ENCODE data around the gene CKS1B. TPM values are rescaled to one million over a fixed set of nuclear protein-coding genes. Genes with fewer than 3 reads are reported as not detected.
"Not testable (repeated sequence)": the region's sequence is repeated elsewhere in the genome, so short reads cannot be mapped to it uniquely, and the experiment has no call there.

CKS1B gene
- polyA plus RNA-seq, 1 donor from 2014 or later, result 29.0 TPM

GRCh38 chr1:154994591-154994990 lies 20.1 kb downstream of the CKS1B start:
- no peak overlapping the region for H3K4me2 ChIP-seq (ENCODE audit: low read length)
- H3F3A ChIP-seq (ENCODE audit: insufficient read depth, low read length, poor library complexity, severe bottlenecking), result peaks cover 3% of the 10 kb centered on the region
- no peak overlapping the region for H3K27ac ChIP-seq (ENCODE audit: low read length)
- H3K9ac ChIP-seq (ENCODE audit: low read length), result no peak overlapping the region
- TF ChIP-seq RAD21 (conservative IDR thresholded peaks at IDR 0.05) (no peak), SMC3 (conservative IDR thresholded peaks at IDR 0.05; ENCODE audit: poor library complexity) (no peak), CTCF (IDR thresholded peaks at IDR 0.05; ENCODE audit: poor library complexity, severe bottlenecking) (no peak), EP300 (conservative IDR thresholded peaks at IDR 0.05; ENCODE audit: poor library complexity, severe bottlenecking) (no peak), POLR2AphosphoS5 (IDR thresholded peaks at IDR 0.05) (no peak), TAF1 (IDR thresholded peaks at IDR 0.05; ENCODE audit: low read depth) (no peak), REST (IDR thresholded peaks at IDR 0.05; ENCODE audit: borderline replicate concordance) (no peak), MXI1 (conservative IDR thresholded peaks at IDR 0.05; ENCODE audit: poor library complexity, severe bottlenecking) (no peak), EZH2 (IDR thresholded peaks at IDR 0.05; ENCODE audit: borderline replicate concordance, insufficient read depth, low read length, poor library complexity, severe bottlenecking) (no peak)
- no peaks in the 10 kb centered on the region for H3K9me2 ChIP-seq (ENCODE audit: insufficient read depth, low read length)
- H3K4me3 ChIP-seq (ENCODE audit: low read length), result no peak overlapping the region
- H2AFZ ChIP-seq (ENCODE audit: low read depth, low read length), result no peak overlapping the region
- H3K27me3 ChIP-seq (ENCODE audit: insufficient read depth, low read depth, low read length), result no peaks in the 10 kb centered on the region
- no peaks in the 10 kb centered on the region for H3K9me3 ChIP-seq (ENCODE audit: low read length)
- no peaks in the 10 kb centered on the region for H3K36me3 ChIP-seq (ENCODE audit: insufficient read depth, low read length)
- H4K20me1 ChIP-seq (ENCODE audit: insufficient read depth), result no peaks in the 10 kb centered on the region
- H3K79me2 ChIP-seq (replicated peaks; ENCODE audit: insufficient read depth, low read length), result no peaks in the 10 kb centered on the region

- H3K79me2 ChIP-seq (replicated peaks; ENCODE audit: insufficient read depth, low read length), result not testable (repeated sequence)
These were observed 21.0 kb downstream of the CKS1B start for GRCh38 chr1:154995301-154995983.

More at GRCh38 chr1:154995301-154995983, 21.0 kb downstream of the CKS1B start:
- H3K4me3 ChIP-seq (ENCODE audit: low read length); H3F3A ChIP-seq (ENCODE audit: insufficient read depth, low read length, poor library complexity, severe bottlenecking); H3K9me2 ChIP-seq (ENCODE audit: insufficient read depth, low read length); H3K4me2 ChIP-seq (ENCODE audit: low read length); H3K9me3 ChIP-seq (ENCODE audit: low read length); H3K36me3 ChIP-seq (ENCODE audit: insufficient read depth, low read length); H2AFZ ChIP-seq (ENCODE audit: low read depth, low read length); H3K27me3 ChIP-seq (ENCODE audit: insufficient read depth, low read depth, low read length); H3K27ac ChIP-seq (ENCODE audit: low read length); H3K9ac ChIP-seq (ENCODE audit: low read length); H4K20me1 ChIP-seq (ENCODE audit: insufficient read depth): not testable (repeated sequence)
